GM21723 (cell line): ENCODE data around the gene IQSEC1.

ENCODE experiments used
- ATAC-seq: cut with Tn5 transposase; IDR thresholded peaks from one replicate; pipeline ENCODE4 v1.9.1; 2021; ENCODE audit warnings: mild to moderate bottlenecking, moderate library complexity; ENCODE audit not compliant: unreplicated experiment

Gene IQSEC1

DNA sequence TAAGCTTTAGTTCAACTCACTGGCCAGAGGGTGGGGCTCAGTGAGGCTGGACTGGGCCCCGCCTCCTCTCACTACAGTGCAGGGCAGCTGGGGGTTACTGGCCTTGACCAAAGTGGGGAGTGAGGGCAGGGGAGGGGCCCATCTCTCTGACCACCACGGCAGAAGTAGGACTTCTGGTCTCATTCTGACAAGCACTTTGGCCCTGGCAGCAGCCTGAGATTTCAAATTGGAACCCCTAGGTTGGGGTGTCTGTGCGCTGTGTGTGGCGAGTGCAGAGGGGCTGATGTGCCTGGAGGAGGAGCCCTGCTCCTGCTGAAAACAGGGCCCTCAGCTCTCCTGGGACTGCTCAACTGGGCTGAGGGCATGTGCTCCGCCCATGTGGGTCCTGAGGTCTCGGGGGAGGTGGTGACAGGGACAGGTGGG, 171.6 kb downstream of the IQSEC1 start:
- no peak for ATAC-seq

- ATAC-seq, result no peak
These were observed 172.3 kb downstream of the IQSEC1 start for GRCh38 chr3:12900885-12901411.

DNA sequence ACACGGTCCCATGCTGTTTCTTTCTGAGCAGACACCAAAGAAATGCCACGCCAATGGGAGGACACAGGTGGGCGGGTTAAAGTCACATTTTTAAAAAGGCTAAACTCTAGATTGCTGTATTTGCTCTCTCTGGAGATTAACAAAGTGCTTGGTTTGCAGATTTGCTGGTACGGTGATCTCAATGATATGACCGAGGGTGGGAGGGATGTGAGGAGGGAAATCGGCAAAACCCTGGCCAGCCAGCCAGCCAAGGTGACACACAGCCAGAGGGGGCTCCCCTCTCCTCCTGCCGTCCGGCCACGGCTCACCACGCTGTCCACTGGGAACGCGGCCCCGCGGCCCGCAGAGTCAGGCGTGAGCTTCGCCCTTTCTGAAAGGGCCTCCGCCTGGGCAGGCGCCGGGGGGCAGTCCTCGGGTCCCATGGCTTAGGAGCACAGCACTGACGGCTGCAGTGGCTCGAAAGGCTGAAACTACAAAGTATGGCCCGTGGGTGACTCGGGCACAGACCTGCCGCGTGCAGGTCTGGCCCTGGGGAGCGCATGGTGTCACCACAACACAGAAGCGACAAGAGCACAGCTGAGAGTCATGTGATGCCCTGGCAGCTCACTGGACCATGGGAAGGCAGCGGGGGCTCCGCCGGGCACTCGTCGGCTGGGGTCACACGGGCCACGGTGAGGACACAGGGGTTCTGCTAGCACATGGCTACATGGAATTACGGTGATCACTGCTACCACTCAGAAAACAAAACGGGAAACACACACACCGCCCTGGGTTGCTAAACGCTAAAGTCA, 174.1 kb downstream of the IQSEC1 start:
- no peak for ATAC-seq

GRCh38 chr3:12898290-12898964, 174.8 kb downstream of the IQSEC1 start:
- ATAC-seq, result no peak

DNA sequence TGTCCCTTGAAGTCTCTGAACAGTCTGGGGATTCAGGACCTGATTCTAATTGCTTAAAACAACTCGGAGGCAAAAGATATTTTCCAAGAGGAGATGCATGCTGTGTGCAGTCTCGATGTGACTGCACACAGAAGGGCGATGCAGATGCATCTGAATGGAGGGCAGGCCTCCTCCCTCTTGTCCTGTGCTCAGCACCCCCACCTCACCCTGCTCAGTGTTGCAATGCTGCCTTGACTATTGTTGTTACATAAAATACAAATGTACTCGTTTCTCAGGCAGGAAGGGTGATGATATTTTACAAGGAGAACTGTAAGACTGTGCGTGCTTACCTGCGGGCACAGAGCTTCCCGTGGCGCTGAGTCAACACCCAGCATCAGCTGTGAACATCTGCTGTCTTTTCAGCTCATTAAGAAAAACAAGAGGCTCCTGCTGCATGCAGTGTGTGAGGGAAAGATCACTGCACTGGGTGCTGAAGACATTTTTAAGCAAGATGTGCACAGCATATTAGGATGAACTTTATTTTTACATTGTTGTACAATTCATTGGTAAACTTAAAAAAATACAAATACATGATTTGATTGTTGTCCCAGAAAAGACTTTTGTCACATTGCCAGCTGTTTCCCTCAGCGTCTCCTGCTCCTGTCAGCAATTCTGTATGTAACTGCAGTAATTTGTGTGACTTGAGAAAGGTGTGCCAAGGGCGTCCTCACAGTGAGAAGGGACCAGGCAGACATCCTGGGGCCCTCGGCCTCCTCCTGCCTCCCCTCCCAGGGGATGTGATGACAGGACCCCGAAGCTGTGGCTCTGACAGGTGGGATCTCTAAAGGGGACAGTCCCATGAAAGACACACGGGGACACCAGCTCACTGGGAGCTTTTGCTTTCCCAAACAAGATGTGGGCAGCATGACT, 175.6 kb downstream of the IQSEC1 start:
- ATAC-seq, result no peak

- no peak for ATAC-seq
These were observed 176.9 kb downstream of the IQSEC1 start for GRCh38 chr3:12896063-12896985.

DNA sequence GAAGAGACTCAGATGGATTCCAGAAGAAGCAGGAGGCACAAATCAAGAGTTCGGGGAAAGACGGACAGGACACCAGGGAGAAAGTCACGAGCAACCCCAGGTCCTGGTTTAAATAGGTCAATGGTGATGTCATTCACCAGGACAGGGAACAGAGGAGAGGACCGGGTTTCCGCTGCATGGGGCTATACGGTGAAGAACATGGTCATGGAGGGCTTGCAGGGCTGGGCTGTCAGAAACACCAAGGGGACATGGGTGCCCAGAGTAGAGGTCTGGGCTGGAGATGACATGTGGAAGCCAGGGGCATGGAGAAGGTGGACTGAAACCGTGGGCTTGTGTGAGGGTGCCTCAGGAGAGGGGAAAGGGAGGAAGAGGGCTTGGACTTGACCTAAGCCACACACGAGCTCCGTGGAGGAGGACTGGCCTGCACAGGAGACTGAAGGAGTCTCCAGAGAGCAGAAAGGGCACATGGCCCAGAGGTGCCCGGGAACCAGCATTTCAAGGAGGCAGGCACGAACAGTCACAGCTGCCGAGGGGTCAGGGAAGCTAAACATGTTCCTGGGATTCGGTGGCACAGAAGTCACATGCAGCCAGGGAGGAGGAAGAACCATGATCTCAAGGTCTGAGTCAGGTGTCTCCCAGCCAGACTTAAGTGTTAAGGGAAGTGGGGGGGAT, 177.7 kb downstream of the IQSEC1 start:
- no peak for ATAC-seq

DNA sequence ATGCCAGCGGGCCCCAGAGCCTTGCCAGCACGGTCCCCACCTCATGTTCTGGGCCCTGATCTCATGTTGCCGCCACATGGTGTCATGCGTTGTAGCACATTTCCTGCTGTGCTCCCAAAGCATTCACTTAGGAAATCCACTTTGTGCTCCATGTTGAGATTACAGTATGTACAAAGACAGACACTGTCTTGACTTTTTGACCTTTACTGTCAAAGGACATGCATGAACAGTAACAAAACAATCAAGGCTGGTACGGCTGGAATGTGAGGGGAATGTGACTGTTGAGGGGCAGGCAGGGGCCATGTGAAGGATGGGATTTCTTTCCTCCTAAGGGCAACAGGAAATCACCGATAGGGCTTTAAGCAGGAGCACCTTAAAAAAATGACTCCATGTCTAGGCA, 178.6 kb downstream of the IQSEC1 start:
- no peak for ATAC-seq

- ATAC-seq, result no peak
These were observed 179.4 kb downstream of the IQSEC1 start for GRCh38 chr3:12893852-12894251.

- no peak for ATAC-seq
These were observed 180.0 kb downstream of the IQSEC1 start for GRCh38 chr3:12893247-12893646.

DNA sequence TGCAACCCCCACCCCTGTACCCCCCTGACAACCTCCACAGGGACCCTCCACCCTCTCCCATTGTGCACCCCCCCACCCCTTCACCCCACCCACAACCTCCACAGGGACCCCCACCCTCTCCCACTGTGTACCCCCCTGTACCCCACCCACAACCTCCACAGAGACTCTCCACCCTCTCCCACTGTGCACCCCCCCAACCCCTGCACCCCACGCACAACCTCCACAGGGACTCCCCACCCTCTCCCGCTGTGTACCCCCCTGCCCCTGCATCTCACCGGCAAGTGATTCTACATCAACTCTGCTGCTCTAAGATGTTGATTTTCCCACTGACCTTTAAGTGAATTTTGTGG, 180.4 kb downstream of the IQSEC1 start:
- no peak for ATAC-seq

DNA sequence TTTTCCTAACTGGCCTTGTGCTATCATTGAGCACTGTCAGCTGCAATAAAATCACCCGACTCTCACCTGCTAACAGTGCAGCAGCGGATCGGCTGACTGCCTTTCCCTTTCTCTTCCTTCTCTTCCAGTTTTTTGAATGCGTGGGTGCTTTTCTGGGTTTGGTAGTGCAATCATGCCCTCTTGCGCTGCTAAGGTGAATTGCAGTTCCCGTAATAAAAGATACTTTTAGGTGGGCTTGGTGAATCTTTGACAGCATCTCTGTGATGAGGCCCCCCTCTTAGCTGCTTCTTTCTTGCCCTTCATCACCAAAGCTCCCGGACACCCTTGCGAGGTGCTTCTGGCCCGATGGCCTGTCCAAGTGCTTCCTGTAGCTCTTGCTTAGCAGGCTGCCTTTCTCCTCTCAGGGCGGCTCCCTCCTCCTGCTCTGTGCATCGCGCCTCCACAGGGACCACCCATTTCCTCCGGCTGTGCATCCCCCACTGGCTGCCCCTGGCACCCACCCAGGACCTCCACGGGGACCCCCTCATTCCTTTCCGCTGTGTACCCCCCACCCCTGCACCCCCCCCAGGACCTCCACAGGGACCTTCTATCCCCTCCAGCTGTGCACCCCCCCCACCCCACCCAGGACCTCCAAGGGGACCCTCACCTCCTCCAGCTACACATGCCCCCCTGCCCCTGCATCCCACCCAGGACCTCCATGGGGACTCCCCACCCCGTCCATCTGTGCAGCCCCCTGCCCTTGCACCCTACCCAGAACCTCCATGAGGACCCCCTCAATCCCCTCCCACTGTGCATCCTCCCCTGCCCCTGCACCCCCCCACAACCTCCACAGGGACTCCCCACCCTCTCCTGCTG, 181.0 kb downstream of the IQSEC1 start:
- no peak for ATAC-seq

DNA sequence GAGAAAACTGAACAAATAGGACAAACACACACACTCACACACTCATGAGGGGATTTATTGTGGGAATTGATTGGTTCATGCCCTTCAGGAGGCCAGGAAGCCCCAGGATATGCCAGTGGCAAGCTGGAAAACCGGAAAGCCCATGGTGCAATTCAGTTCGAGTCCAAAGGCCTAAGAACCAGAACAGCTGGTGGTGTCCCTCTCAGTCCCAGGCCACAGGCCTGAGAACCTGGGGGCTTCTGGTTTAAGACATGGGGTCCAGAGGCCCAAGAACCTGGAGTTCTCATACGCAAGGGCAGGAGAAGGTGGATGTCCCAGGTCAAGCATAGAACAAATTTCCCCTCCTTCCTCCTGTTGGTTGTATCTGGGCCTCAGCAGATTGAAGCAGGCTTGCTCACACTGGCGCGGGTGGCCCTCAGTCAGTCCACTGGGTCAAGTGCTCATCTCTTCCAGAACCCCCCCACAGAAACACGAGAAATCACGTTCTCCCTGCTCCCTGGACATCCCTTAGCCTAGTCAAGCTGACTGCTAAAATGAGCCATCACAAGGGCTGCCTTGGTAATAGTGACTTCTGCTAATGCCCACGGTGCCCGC, 181.7 kb downstream of the IQSEC1 start:
- no peak for ATAC-seq

- no peak for ATAC-seq
These were observed 182.4 kb downstream of the IQSEC1 start for GRCh38 chr3:12890610-12891390.

- no peak for ATAC-seq
These were observed 186.5 kb downstream of the IQSEC1 start for GRCh38 chr3:12886736-12887135.

GRCh38 chr3:12886106-12886679, 187.0 kb downstream of the IQSEC1 start:
- ATAC-seq, result peak; percentile 59

DNA sequence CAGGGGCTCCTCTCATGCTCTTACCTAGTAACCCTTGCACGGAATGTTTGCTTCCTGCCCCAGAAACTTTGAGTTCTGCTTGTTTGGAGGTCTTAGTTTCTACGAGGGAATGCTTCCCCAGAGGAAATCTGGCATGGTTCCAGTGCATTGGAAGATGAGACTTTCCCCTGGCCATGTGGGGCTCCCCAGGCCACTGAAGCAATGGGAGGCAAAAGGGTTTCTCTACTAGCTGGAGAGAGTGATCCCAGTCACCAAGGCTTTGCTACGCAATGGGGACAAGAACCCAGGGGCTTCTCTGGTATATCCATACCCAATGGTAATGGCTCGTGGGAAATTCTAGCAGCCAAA, 187.7 kb downstream of the IQSEC1 start:
- ATAC-seq, result no peak
